ENCODE results near the gene PKD1L1. TPM values are rescaled to one million over a fixed set of nuclear protein-coding genes. Genes with fewer than 3 reads are reported as not detected.

Gene PKD1L1
- polyA plus RNA-seq, 1 donor (not counting 4 experiments of a cell fraction or from before 2014, with no cell fraction given): 0.04 TPM

- dilution Hi-C loops (cut with MboI; ENCODE audit: extremely low pct_ligation_motif_present, low sequenced_read_pairs): no loop called here
- Histone ChIP-seq H3K36me3 (ENCODE audit: control insufficient read depth in 2 of 2, extremely low read depth in 1 of 2, insufficient read depth in 2 of 2, low read length in 2 of 2) (no peaks in the 10 kb centered on the region), H2AFZ (ENCODE audit: control insufficient read depth, low read length) (no peak overlapping the region), H4K20me1 (ENCODE audit: control insufficient read depth, extremely low read depth, insufficient read depth, low read length) (no peaks in the 10 kb centered on the region), H3K27me3 (ENCODE audit: control insufficient read depth, extremely low read depth, insufficient read depth, low read length) (no peaks in the 10 kb centered on the region), H3K79me2 (ENCODE audit: control insufficient read depth, insufficient read depth, low read length) (no peaks in the 10 kb centered on the region), H3K9ac (ENCODE audit: control insufficient read depth, extremely low read depth, insufficient read depth, low read length) (no peak overlapping the region), H3K4me2 (ENCODE audit: control insufficient read depth, extremely low read depth, insufficient read depth, low read depth, low read length) (no peak overlapping the region), H3K4me1 (ENCODE audit: control insufficient read depth, extremely low read depth, insufficient read depth, low read length) (peaks cover 4% of the 10 kb centered on the region), H3K9me3 (ENCODE audit: control insufficient read depth, low read depth, low read length) (no peaks in the 10 kb centered on the region), H3K4me3 (ENCODE audit: control insufficient read depth in 2 of 3, extremely low read depth in 1 of 3, insufficient read depth in 2 of 3, low read depth in 1 of 3, low read length in 3 of 3) (no peak overlapping the region), H3K9me1 (ENCODE audit: control insufficient read depth, extremely low read depth, insufficient read depth, low read length) (peaks cover 2% of the 10 kb centered on the region), H3K27ac (ENCODE audit: control insufficient read depth, insufficient read depth, low read length) (no peak overlapping the region)
- no peak for TF ChIP-seq EZH2 (IDR thresholded peaks at IDR 0.05; ENCODE audit: low read length)
- TF ChIP-seq CTCF (optimal IDR thresholded peaks at IDR 0.05 in 1 of 3, IDR thresholded peaks at IDR 0.05 in 1 of 3, conservative IDR thresholded peaks at IDR 0.05 in 1 of 3; ENCODE audit: extremely low read depth in 1 of 3, insufficient read depth in 2 of 3, low read length in 3 of 3): no peak
- DNase-seq (ENCODE audit: low read depth, low spot score) (no peak), FAIRE-seq (no peak)
These were observed 176.3 kb downstream of the PKD1L1 start for GRCh38 chr7:47771990-47772360.

- no peak for FAIRE-seq
- Histone ChIP-seq H3K4me1 (ENCODE audit: control insufficient read depth, extremely low read depth, insufficient read depth, low read length) (peaks cover 3% of the 10 kb centered on the region), H4K20me1 (ENCODE audit: control insufficient read depth, extremely low read depth, insufficient read depth, low read length) (no peaks in the 10 kb centered on the region), H3K36me3 (ENCODE audit: control insufficient read depth in 2 of 2, extremely low read depth in 1 of 2, insufficient read depth in 2 of 2, low read length in 2 of 2) (no peaks in the 10 kb centered on the region), H3K9ac (ENCODE audit: control insufficient read depth, extremely low read depth, insufficient read depth, low read length) (no peak overlapping the region), H3K27ac (ENCODE audit: control insufficient read depth, insufficient read depth, low read length) (no peak overlapping the region), H3K9me1 (ENCODE audit: control insufficient read depth, extremely low read depth, insufficient read depth, low read length) (peaks cover 2% of the 10 kb centered on the region), H3K4me3 (ENCODE audit: control insufficient read depth in 2 of 3, extremely low read depth in 1 of 3, insufficient read depth in 2 of 3, low read depth in 1 of 3, low read length in 3 of 3) (no peak overlapping the region), H3K27me3 (ENCODE audit: control insufficient read depth, extremely low read depth, insufficient read depth, low read length) (no peaks in the 10 kb centered on the region), H3K4me2 (ENCODE audit: control insufficient read depth, extremely low read depth, insufficient read depth, low read depth, low read length) (no peak overlapping the region), H3K79me2 (ENCODE audit: control insufficient read depth, insufficient read depth, low read length) (no peaks in the 10 kb centered on the region), H3K9me3 (ENCODE audit: control insufficient read depth, low read depth, low read length) (no peaks in the 10 kb centered on the region), H2AFZ (ENCODE audit: control insufficient read depth, low read length) (no peak overlapping the region)
- dilution Hi-C loops (cut with MboI; ENCODE audit: extremely low pct_ligation_motif_present, low sequenced_read_pairs): no loop called here
- TF ChIP-seq CTCF (optimal IDR thresholded peaks at IDR 0.05 in 1 of 3, IDR thresholded peaks at IDR 0.05 in 1 of 3, conservative IDR thresholded peaks at IDR 0.05 in 1 of 3; ENCODE audit: extremely low read depth in 1 of 3, insufficient read depth in 2 of 3, low read length in 3 of 3): no peak
- TF ChIP-seq EZH2 (IDR thresholded peaks at IDR 0.05; ENCODE audit: low read length): no peak
- DNase-seq (ENCODE audit: low read depth, low spot score): no peak
These were observed 176.8 kb downstream of the PKD1L1 start for GRCh38 chr7:47771336-47771989.
